Endodermal cell (in vitro differentiated cells): ENCODE results near the gene PFAS. TPM values are rescaled to one million over a fixed set of nuclear protein-coding genes. Genes with fewer than 3 reads are reported as not detected.
"Not testable (repeated sequence)": the region's sequence is repeated elsewhere in the genome, so short reads cannot be mapped to it uniquely, and the experiment has no call there.

Experiments
- DNase-seq: peaks from one replicate; pipeline ENCODE4 v3.0.0-alpha.2; 2017
- H3K27ac ChIP-seq: 2 replicates; pipeline ENCODE4 v1.5.1; 2013; ENCODE audit warnings: mild to moderate bottlenecking, low read depth, low read length, moderate library complexity
- H3K27me3 ChIP-seq: 2 replicates; pipeline ENCODE4 v1.6.1; 2013; ENCODE audit warnings: mild to moderate bottlenecking, low read length, moderate library complexity; ENCODE audit not compliant: insufficient read depth, control insufficient read depth, poor library complexity, severe bottlenecking
- H3K36me3 ChIP-seq: 2 replicates; pipeline ENCODE4 v1.7.0; 2013; ENCODE audit warnings: mild to moderate bottlenecking, low read length, moderate library complexity; ENCODE audit not compliant: control insufficient read depth, insufficient read depth
- H3K4me1 ChIP-seq: one replicate; pipeline ENCODE4 v1.7.0; 2013; ENCODE audit warnings: low read length; ENCODE audit not compliant: control insufficient read depth, insufficient read depth
- H3K4me3 ChIP-seq: 2 replicates; pipeline ENCODE4 v1.5.1; 2013; ENCODE audit warnings: mild to moderate bottlenecking, low read length, moderate library complexity
- H3K9ac ChIP-seq: 2 replicates; pipeline ENCODE4 v1.6.1; 2013; ENCODE audit warnings: mild to moderate bottlenecking, low read length, moderate library complexity; ENCODE audit not compliant: poor library complexity, severe bottlenecking; ENCODE audit errors: extremely low read depth
- H3K9me3 ChIP-seq: 2 replicates; pipeline ENCODE4 v1.6.1; 2013; ENCODE audit warnings: mild to moderate bottlenecking, low read length, moderate library complexity; ENCODE audit not compliant: control insufficient read depth
- H3K27ac Mint-ChIP-seq: 2 replicates; pipeline ENCODE4 v1.8.0; 2020; ENCODE audit warnings: mixed read lengths
- H3K27me3 Mint-ChIP-seq: 2 replicates; pipeline ENCODE4 v1.8.0; 2021; ENCODE audit warnings: mild to moderate bottlenecking, mixed read lengths; ENCODE audit not compliant: insufficient read depth
- H3K36me3 Mint-ChIP-seq: 2 replicates; pipeline ENCODE4 v1.8.0; 2020; ENCODE audit warnings: low read depth, mixed read lengths
- H3K4me1 Mint-ChIP-seq: 2 replicates; pipeline ENCODE4 v1.8.0; 2020; ENCODE audit warnings: mixed read lengths
- H3K4me3 Mint-ChIP-seq: 2 replicates; pipeline ENCODE4 v1.8.0; 2020; ENCODE audit warnings: mild to moderate bottlenecking, moderate library complexity, mixed read lengths
- H3K9me3 Mint-ChIP-seq: 2 replicates; pipeline ENCODE4 v1.8.0; 2020; ENCODE audit warnings: mild to moderate bottlenecking, mixed read lengths
- WGBS, 2 experiments: methylation state at CpG; one replicate each; pipeline versions ENCODE4 v1.1.5 to v1.1.7; 2013; ENCODE audit warnings: missing lambda C conversion rate in 2 of 2, mixed read lengths in 1 of 2; ENCODE audit not compliant: insufficient coverage in 1 of 2, insufficient read length in 1 of 2; 5-methylcytosine and 5-hydroxymethylcytosine counted together
- total RNA-seq, 2 donors: library from RNA; stranded (reverse); fragmentation: NEBNext Ultra II Directional in 1 of 2; extraction: Animal tissue kit (Norgen Biotek cat#: 25700) in 1 of 2; gene quantifications; 2 replicates in 1 of 2; 3 replicates in 1 of 2; pipeline ENCODE4 v1.2.1, GENCODE V29; 2021
- TF ChIP-seq, protein P1 (sequence below): fragments of 200-600 bp; sonication (generic); conservative IDR thresholded peaks from 2 replicates; pipeline ENCODE4 v1.5.0; 2021; ENCODE audit warnings: antibody characterized with exemption, mild to moderate bottlenecking

Gene PFAS
- total RNA-seq, 2 donors from 2014 or later = 119 to 158 TPM

DNA sequence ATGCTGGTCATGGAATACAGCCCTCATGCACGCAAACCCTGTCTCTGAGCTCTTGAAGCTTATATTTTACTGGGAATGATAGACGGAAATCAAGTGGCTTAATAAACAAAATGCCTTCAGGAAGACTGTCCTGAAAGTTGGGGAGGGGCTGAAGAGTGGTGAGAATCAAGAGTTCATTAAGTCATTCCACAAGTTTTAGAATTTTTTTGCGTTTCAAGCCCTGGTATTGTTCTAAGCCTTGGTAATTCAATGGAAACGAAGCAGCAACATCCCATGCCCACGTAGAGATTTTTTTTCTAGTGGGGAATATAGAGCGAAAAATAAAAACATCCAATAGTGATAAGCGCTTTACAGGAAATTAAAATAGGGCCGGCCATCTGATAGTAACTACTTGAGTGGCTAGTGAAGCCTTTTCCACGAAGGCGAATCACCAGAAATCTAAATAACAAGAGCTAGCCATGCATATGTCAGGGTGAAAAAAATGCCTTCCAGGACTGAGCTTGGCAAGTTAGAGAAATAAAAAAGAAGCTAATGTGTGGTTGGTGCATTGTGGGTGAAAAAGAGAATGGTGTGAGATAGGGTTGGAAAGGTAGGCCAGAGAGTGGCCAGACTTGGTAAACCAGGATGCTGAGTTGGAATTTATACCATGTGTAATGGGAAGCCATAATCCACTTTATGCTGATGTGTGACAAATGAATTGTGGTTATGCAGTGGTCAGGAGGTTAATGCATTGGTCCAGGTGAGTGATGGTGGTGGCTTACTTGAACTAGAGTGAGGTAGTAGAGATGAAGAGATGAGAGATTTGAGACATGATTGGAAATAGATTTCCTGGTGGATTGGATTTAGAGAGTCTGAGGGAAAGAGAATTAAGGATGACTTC, 772 bp downstream of the PFAS start:
- 10 to 21% methylated on average over 10 of the region's 10 CpGs for WGBS, 2 experiments
- Mint-ChIP-seq H3K27me3 (no peaks in the 10 kb centered on the region), H3K36me3 (peaks cover 21% of the 10 kb centered on the region), H3K4me1 (peaks cover 8% of the 10 kb centered on the region), H3K4me3 (peak overlapping the region; percentile 97), H3K27ac (peak overlapping the region; percentile 99), H3K9me3 (no peaks in the 10 kb centered on the region)
- Histone ChIP-seq H3K27ac (peak overlapping the region; percentile 80), H3K9me3 (no peaks in the 10 kb centered on the region), H3K27me3 (no peaks in the 10 kb centered on the region), H3K4me1 (no peaks in the 10 kb centered on the region), H3K9ac (peak overlapping the region; percentile 92), H3K36me3 (peaks cover 16% of the 10 kb centered on the region), H3K4me3 (peak overlapping the region; percentile 96)
- TF ChIP-seq, protein P1, sequence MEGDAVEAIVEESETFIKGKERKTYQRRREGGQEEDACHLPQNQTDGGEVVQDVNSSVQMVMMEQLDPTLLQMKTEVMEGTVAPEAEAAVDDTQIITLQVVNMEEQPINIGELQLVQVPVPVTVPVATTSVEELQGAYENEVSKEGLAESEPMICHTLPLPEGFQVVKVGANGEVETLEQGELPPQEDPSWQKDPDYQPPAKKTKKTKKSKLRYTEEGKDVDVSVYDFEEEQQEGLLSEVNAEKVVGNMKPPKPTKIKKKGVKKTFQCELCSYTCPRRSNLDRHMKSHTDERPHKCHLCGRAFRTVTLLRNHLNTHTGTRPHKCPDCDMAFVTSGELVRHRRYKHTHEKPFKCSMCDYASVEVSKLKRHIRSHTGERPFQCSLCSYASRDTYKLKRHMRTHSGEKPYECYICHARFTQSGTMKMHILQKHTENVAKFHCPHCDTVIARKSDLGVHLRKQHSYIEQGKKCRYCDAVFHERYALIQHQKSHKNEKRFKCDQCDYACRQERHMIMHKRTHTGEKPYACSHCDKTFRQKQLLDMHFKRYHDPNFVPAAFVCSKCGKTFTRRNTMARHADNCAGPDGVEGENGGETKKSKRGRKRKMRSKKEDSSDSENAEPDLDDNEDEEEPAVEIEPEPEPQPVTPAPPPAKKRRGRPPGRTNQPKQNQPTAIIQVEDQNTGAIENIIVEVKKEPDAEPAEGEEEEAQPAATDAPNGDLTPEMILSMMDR = no peak
- DNase-seq = no peak

DNA sequence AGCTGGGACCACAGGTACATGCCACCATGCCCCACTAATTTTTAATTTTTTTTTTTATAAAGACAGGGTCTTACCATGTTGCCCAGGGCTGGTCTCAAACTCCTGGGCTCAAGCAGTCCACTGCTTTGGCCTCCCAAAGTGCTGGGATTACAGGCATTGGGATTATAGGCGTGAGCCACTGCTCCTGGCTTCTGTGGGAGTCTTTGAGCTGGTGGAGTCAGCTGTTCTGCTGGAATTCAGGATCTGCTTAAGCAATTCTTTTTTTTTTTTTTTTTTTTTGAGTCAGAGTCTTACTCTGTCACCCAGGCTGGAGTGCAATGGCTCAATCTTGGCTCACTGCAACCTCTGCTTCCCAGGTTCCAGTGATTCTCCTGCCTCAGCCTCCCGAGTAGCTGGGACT, 2.3 kb downstream of the PFAS start:
- H3K9me3 ChIP-seq, H3K4me1 Mint-ChIP-seq, H3K9ac ChIP-seq, H3K4me3 Mint-ChIP-seq, H3K27ac Mint-ChIP-seq, H3K27ac ChIP-seq, H3K27me3 ChIP-seq, H3K27me3 Mint-ChIP-seq, H3K4me3 ChIP-seq, DNase-seq, H3K9me3 Mint-ChIP-seq, H3K4me1 ChIP-seq: not testable (repeated sequence)
- H3K36me3 Mint-ChIP-seq = peaks cover 27% of the 10 kb centered on the region
- H3K36me3 ChIP-seq = peaks cover 23% of the 10 kb centered on the region
- 95% methylated on average over 2 of the region's 2 CpGs; no CpG with 5 or more reads in 1 of the 2 experiments for WGBS, 2 experiments

DNA sequence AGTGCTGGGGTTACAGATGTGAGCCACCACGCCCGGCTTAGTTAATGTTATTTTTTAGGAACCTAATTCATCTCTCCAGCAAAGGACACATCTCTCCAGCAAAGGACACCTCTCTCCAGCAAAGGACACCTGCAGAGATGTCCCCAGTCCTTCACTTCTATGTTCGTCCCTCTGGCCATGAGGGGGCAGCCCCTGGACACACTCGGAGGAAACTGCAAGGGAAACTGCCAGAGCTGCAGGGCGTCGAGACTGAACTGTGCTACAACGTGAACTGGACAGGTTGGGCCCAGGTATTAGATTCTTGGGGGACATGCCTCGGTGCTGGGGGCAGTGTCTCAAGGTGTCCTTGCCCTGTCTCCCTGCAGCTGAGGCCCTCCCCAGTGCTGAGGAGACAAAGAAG, 4.7 kb downstream of the PFAS start:
- H3K9me3 ChIP-seq = no peaks in the 10 kb centered on the region
- TF ChIP-seq, protein P1 = peak; percentile 58
- no peak overlapping the region for H3K4me3 ChIP-seq
- Mint-ChIP-seq H3K9me3 (no peaks in the 10 kb centered on the region), H3K27ac (no peak overlapping the region), H3K4me1 (peaks cover 8% of the 10 kb centered on the region), H3K27me3 (no peaks in the 10 kb centered on the region), H3K4me3 (no peak overlapping the region), H3K36me3 (peaks cover 46% of the 10 kb centered on the region)
- H3K27ac ChIP-seq = no peak overlapping the region
- H3K4me1 ChIP-seq = no peaks in the 10 kb centered on the region
- H3K27me3 ChIP-seq = no peaks in the 10 kb centered on the region
- no peak overlapping the region for H3K9ac ChIP-seq
- WGBS, 2 experiments = 91 to 96% methylated on average over 8 of the region's 8 CpGs
- peak; percentile 80 for DNase-seq
- H3K36me3 ChIP-seq = peaks cover 38% of the 10 kb centered on the region
